H9 (cell line): Measurements from ENCODE around the gene UGT1A7. TPM values are rescaled to one million over a fixed set of nuclear protein-coding genes. Genes with fewer than 3 reads are reported as not detected.

Experiments used
- DNase-seq: peaks from one replicate; pipeline ENCODE4 v3.0.0-alpha.2; 2017
- H2AFZ ChIP-seq: one replicate; pipeline ENCODE4 v1.6.1; 2013; ENCODE audit warnings: mild to moderate bottlenecking, low read length, control low read depth, moderate library complexity
- H2AK5ac ChIP-seq: 2 replicates; pipeline ENCODE4 v1.6.1; 2013; ENCODE audit warnings: low read length, control low read depth, mixed read lengths; ENCODE audit not compliant: insufficient read length
- H2BK120ac ChIP-seq: one replicate; pipeline ENCODE4 v1.6.1; 2013; ENCODE audit warnings: low read depth, mild to moderate bottlenecking, low read length, control low read depth, inconsistent platforms; ENCODE audit not compliant: poor library complexity, severe bottlenecking
- H2BK12ac ChIP-seq: 2 replicates; pipeline ENCODE4 v1.6.1; 2013; ENCODE audit warnings: low read length, control low read depth, mixed read lengths, low read depth; ENCODE audit not compliant: insufficient read length
- H2BK15ac ChIP-seq: 2 replicates; pipeline ENCODE4 v1.6.1; 2013; ENCODE audit warnings: low read depth, low read length, control low read depth
- H2BK20ac ChIP-seq: one replicate; pipeline ENCODE4 v1.6.1; 2013; ENCODE audit warnings: low read depth, mild to moderate bottlenecking, low read length, control low read depth, inconsistent platforms; ENCODE audit not compliant: poor library complexity, severe bottlenecking
- H2BK5ac ChIP-seq: 2 replicates; pipeline ENCODE4 v1.6.1; 2013; ENCODE audit warnings: low read length, control low read depth, mixed read lengths; ENCODE audit not compliant: insufficient read length
- H3K14ac ChIP-seq: 2 replicates; pipeline ENCODE4 v1.6.1; 2013; ENCODE audit warnings: low read length, control low read depth; ENCODE audit not compliant: insufficient read depth
- H3K18ac ChIP-seq: 2 replicates; pipeline ENCODE4 v1.6.1; 2013; ENCODE audit warnings: low read depth, mild to moderate bottlenecking, mixed read lengths, low read length, control low read depth; ENCODE audit not compliant: insufficient read length
- H3K23ac ChIP-seq: 2 replicates; pipeline ENCODE4 v1.6.1; 2013; ENCODE audit warnings: low read length, control low read depth, mixed read lengths, low read depth; ENCODE audit not compliant: insufficient read length
- H3K23me2 ChIP-seq: 2 replicates; pipeline ENCODE4 v1.6.1; 2013; ENCODE audit warnings: low read depth, mild to moderate bottlenecking, mixed read lengths, low read length, control low read depth; ENCODE audit not compliant: insufficient read length, poor library complexity, severe bottlenecking
- H3K27ac ChIP-seq: 2 replicates; pipeline ENCODE4 v1.5.1; 2013; ENCODE audit warnings: low read length, control low read depth, mixed read lengths, low read depth; ENCODE audit not compliant: insufficient read length
- H3K27me3 ChIP-seq: 2 replicates; pipeline ENCODE4 v1.6.1; 2013; ENCODE audit warnings: low read length, control low read depth, inconsistent platforms; ENCODE audit not compliant: insufficient read depth
- H3K4ac ChIP-seq: 2 replicates; pipeline ENCODE4 v1.6.1; 2013; ENCODE audit warnings: low read depth, mild to moderate bottlenecking, control low read depth, inconsistent platforms, low read length, moderate library complexity
- H3K4me1 ChIP-seq: 2 replicates; pipeline ENCODE4 v1.6.1; 2013; ENCODE audit warnings: low read length, control low read depth, inconsistent platforms; ENCODE audit not compliant: insufficient read depth
- H3K4me2 ChIP-seq: 2 replicates; pipeline ENCODE4 v1.6.1; 2013; ENCODE audit warnings: low read length, control low read depth, mixed read lengths; ENCODE audit not compliant: insufficient read length, insufficient read depth
- H3K56ac ChIP-seq: 2 replicates; pipeline ENCODE4 v1.6.1; 2013; ENCODE audit warnings: low read depth, mild to moderate bottlenecking, mixed read lengths, low read length, control low read depth; ENCODE audit not compliant: insufficient read length
- H3K79me1 ChIP-seq: 2 replicates; pipeline ENCODE4 v1.6.1; 2013; ENCODE audit warnings: low read depth, mild to moderate bottlenecking, moderate library complexity, low read length, control low read depth, inconsistent platforms; ENCODE audit not compliant: insufficient read depth, poor library complexity, severe bottlenecking
- H3K79me2 ChIP-seq: 2 replicates; pipeline ENCODE4 v1.6.1; 2013; ENCODE audit warnings: low read length, control low read depth, inconsistent platforms; ENCODE audit not compliant: insufficient read depth
- H3K9ac ChIP-seq: 2 replicates; pipeline ENCODE4 v1.6.1; 2013; ENCODE audit warnings: low read length, control low read depth, mixed read lengths; ENCODE audit not compliant: insufficient read length; ENCODE audit errors: extremely low read depth
- H3K9me3 ChIP-seq: one replicate; pipeline ENCODE4 v1.6.1; 2013; ENCODE audit warnings: low read depth, low read length, inconsistent platforms; ENCODE audit not compliant: control insufficient read depth
- H3T11ph ChIP-seq: one replicate; pipeline ENCODE4 v1.6.1; 2013; ENCODE audit warnings: mild to moderate bottlenecking, low read length, control low read depth, inconsistent platforms
- H4K20me1 ChIP-seq: one replicate; pipeline ENCODE4 v1.6.1; 2013; ENCODE audit not compliant: control insufficient read depth, insufficient read length, insufficient read depth
- H4K5ac ChIP-seq: 2 replicates; pipeline ENCODE4 v1.6.1; 2013; ENCODE audit warnings: low read depth, mild to moderate bottlenecking, mixed read lengths, low read length, control low read depth; ENCODE audit not compliant: insufficient read length
- H4K8ac ChIP-seq: replicated peaks from 2 replicates; pipeline ENCODE4 v1.6.1; 2013; ENCODE audit warnings: low read length, control low read depth, mixed read lengths, low read depth; ENCODE audit not compliant: insufficient read length
- H4K91ac ChIP-seq: 2 replicates; pipeline ENCODE4 v1.6.1; 2013; ENCODE audit warnings: low read depth, mild to moderate bottlenecking, moderate library complexity, mixed read lengths, low read length, control low read depth; ENCODE audit not compliant: insufficient read length
- H3K27ac Mint-ChIP-seq, 3 experiments: 2 replicates in 2 of 3; 3 replicates in 1 of 3; pipeline ENCODE4 v1.8.0; 2020 to 2021; ENCODE audit warnings: mixed read lengths in 3 of 3, mild to moderate bottlenecking in 1 of 3, moderate library complexity in 1 of 3
- H3K27me3 Mint-ChIP-seq: 2 replicates; pipeline ENCODE4 v1.8.0; 2021; ENCODE audit warnings: low read depth, mild to moderate bottlenecking, moderate library complexity, mixed read lengths
- H3K36me3 Mint-ChIP-seq, 3 experiments: 2 replicates in 2 of 3; 3 replicates in 1 of 3; pipeline ENCODE4 v1.8.0; 2020 to 2021; ENCODE audit warnings: low read depth in 3 of 3, mixed read lengths in 3 of 3; ENCODE audit not compliant: insufficient read depth in 1 of 3
- H3K4me1 Mint-ChIP-seq, 2 experiments: 2 replicates each; pipeline ENCODE4 v1.8.0; 2020; ENCODE audit warnings: mixed read lengths in 2 of 2
- H3K4me3 Mint-ChIP-seq, 2 experiments: 2 replicates in 1 of 2; 3 replicates in 1 of 2; pipeline ENCODE4 v1.8.0; 2020 to 2021; ENCODE audit warnings: mild to moderate bottlenecking in 2 of 2, mixed read lengths in 2 of 2, moderate library complexity in 1 of 2
- H3K9me3 Mint-ChIP-seq, 2 experiments: 2 replicates in 1 of 2; 3 replicates in 1 of 2; pipeline ENCODE4 v1.8.0; 2020; ENCODE audit warnings: mild to moderate bottlenecking in 2 of 2, mixed read lengths in 2 of 2, moderate library complexity in 1 of 2
- CTCF ChIP-seq: fragments of 200-600 bp; sonication (generic); conservative IDR thresholded peaks from 3 replicates; pipeline ENCODE4 v1.8.0; 2021; ENCODE audit warnings: antibody characterized with exemption, mild to moderate bottlenecking
- WGBS: extraction: QIAGEN DNeasy Blood & Tissue Kit; methylation state at CpG from one replicate; pipeline ENCODE4 v1.1.7; 2013; ENCODE audit warnings: missing lambda C conversion rate, low lambda C conversion rate, mixed read lengths; ENCODE audit not compliant: insufficient read length; ENCODE audit errors: extremely low coverage; 5-methylcytosine and 5-hydroxymethylcytosine counted together
- total RNA-seq: library from RNA; stranded (reverse); gene quantifications from 2 replicates; pipeline ENCODE4 v1.2.1, GENCODE V29; 2021

UGT1A7 gene
- total RNA-seq, 1 experiment from 2014 or later: not detected

- peaks cover 2% of the 10 kb centered on the region; the same call in 1 of the 2 replicates for H3K27me3 Mint-ChIP-seq
- H3K79me2 ChIP-seq: no peaks in the 10 kb centered on the region
- H3K9ac ChIP-seq: no peak overlapping the region
- H3K18ac ChIP-seq: no peak overlapping the region
- H3K27ac ChIP-seq: no peak overlapping the region
- no peaks in the 10 kb centered on the region for H4K20me1 ChIP-seq
- H3K36me3 Mint-ChIP-seq: peaks cover 1 to 4% (median 3%) of the 10 kb centered on the region in 3 experiments; a peak in 4 of 7 replicates
- H3K9me3 ChIP-seq: peaks cover 4% of the 10 kb centered on the region
- no peak overlapping the region for H4K5ac ChIP-seq
- H4K91ac ChIP-seq: no peak overlapping the region
- no peak overlapping the region for H2BK20ac ChIP-seq
- peaks cover 14 to 21% of the 10 kb centered on the region in 2 experiments; a peak in 4 of 5 replicates for H3K9me3 Mint-ChIP-seq
- no peak overlapping the region for H3K56ac ChIP-seq
- H2BK5ac ChIP-seq: no peak overlapping the region
- H2AFZ ChIP-seq: no peak overlapping the region
- H3K14ac ChIP-seq: no peak overlapping the region
- no peaks in the 10 kb centered on the region for H3K4me1 ChIP-seq
- H3K27ac Mint-ChIP-seq: peak overlapping the region in 1 of 3 experiments; percentile 25; a peak in 1 of 7 replicates
- no peak overlapping the region for H3K23ac ChIP-seq
- no peak overlapping the region for H4K8ac ChIP-seq
- no peak for DNase-seq
- H3K4me1 Mint-ChIP-seq: no peaks in the 10 kb centered on the region
- H3K4ac ChIP-seq: no peak overlapping the region
- no peak overlapping the region for H3K4me3 Mint-ChIP-seq
- H2BK12ac ChIP-seq: no peak overlapping the region
- no peaks in the 10 kb centered on the region for H3K79me1 ChIP-seq
- H3K4me2 ChIP-seq: no peak overlapping the region
- no peak overlapping the region for H2BK120ac ChIP-seq
- no peak overlapping the region for H2BK15ac ChIP-seq
- no peak overlapping the region for H2AK5ac ChIP-seq
- no peaks in the 10 kb centered on the region for H3K23me2 ChIP-seq
- no CpG with 5 or more reads among the region's 6 CpGs for WGBS
- H3K27me3 ChIP-seq: no peaks in the 10 kb centered on the region
- H3T11ph ChIP-seq: no peak overlapping the region
- TF ChIP-seq CTCF: no peak
Observed at GRCh38 chr2:233775414-233775813, 93.7 kb downstream of the UGT1A7 start.
